Measurements from ENCODE around the gene C16orf87.

GRCh38 chr16:46774743-46775177, 56.2 kb downstream of the C16orf87 start:
- TF ChIP-seq, protein P1, sequence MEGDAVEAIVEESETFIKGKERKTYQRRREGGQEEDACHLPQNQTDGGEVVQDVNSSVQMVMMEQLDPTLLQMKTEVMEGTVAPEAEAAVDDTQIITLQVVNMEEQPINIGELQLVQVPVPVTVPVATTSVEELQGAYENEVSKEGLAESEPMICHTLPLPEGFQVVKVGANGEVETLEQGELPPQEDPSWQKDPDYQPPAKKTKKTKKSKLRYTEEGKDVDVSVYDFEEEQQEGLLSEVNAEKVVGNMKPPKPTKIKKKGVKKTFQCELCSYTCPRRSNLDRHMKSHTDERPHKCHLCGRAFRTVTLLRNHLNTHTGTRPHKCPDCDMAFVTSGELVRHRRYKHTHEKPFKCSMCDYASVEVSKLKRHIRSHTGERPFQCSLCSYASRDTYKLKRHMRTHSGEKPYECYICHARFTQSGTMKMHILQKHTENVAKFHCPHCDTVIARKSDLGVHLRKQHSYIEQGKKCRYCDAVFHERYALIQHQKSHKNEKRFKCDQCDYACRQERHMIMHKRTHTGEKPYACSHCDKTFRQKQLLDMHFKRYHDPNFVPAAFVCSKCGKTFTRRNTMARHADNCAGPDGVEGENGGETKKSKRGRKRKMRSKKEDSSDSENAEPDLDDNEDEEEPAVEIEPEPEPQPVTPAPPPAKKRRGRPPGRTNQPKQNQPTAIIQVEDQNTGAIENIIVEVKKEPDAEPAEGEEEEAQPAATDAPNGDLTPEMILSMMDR (conservative IDR thresholded peaks at IDR 0.05; ENCODE audit: low read length), result no peak
- no peak for TF ChIP-seq EZH2phosphoT487 (IDR thresholded peaks at IDR 0.05; ENCODE audit: borderline replicate concordance)
